Measurements from ENCODE around the gene DHRS12.

- TF ChIP-seq, protein P1, sequence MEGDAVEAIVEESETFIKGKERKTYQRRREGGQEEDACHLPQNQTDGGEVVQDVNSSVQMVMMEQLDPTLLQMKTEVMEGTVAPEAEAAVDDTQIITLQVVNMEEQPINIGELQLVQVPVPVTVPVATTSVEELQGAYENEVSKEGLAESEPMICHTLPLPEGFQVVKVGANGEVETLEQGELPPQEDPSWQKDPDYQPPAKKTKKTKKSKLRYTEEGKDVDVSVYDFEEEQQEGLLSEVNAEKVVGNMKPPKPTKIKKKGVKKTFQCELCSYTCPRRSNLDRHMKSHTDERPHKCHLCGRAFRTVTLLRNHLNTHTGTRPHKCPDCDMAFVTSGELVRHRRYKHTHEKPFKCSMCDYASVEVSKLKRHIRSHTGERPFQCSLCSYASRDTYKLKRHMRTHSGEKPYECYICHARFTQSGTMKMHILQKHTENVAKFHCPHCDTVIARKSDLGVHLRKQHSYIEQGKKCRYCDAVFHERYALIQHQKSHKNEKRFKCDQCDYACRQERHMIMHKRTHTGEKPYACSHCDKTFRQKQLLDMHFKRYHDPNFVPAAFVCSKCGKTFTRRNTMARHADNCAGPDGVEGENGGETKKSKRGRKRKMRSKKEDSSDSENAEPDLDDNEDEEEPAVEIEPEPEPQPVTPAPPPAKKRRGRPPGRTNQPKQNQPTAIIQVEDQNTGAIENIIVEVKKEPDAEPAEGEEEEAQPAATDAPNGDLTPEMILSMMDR (IDR thresholded peaks at IDR 0.05; ENCODE audit: borderline replicate concordance, extremely low read depth, low read length, poor library complexity, severe bottlenecking): no peak
- no peak for TF ChIP-seq EZH2 (IDR thresholded peaks at IDR 0.05; ENCODE audit: borderline replicate concordance, low read depth, low read length, severe bottlenecking)
Measured at GRCh38 chr13:51817717-51818116, 13.8 kb upstream of the DHRS12 start.

Data from DND-41 (cell line).